SK-N-SH (cell line): ENCODE results near the gene KRT13. TPM values are rescaled to one million over a fixed set of nuclear protein-coding genes. Genes with fewer than 3 reads are reported as not detected.

ENCODE experiments used
- CTCF ChIA-PET: fragments of 300-600, 350-600 bp; formaldehyde crosslinking; extraction: SDS; loops from one replicate; lab custom pipeline; 2021; lab: Yijun Ruan, JAX
- POLR2A ChIA-PET: fragments of 350-600 bp; sonication (Branson Sonifier 250); formaldehyde crosslinking; extraction: SDS; loops from one replicate; lab custom pipeline; 2020; ENCODE audit warnings: antibody characterized with exemption, inconsistent platforms; lab: Yijun Ruan, JAX
- DNase-seq: peaks from one replicate; pipeline ENCODE4 v3.0.0; 2012
- H2AFZ ChIP-seq: fragments of 200-600 bp; sonication (generic); 2 replicates; pipeline ENCODE4 v1.8.1; 2016; ENCODE audit warnings: antibody characterized with exemption, mild to moderate bottlenecking, low read depth
- H3F3A ChIP-seq: fragments of 200-600 bp; sonication (generic); replicated peaks from 2 replicates; pipeline ENCODE3; 2016; ENCODE audit warnings: antibody characterized with exemption, mild to moderate bottlenecking; ENCODE audit not compliant: insufficient read depth
- H3K27ac ChIP-seq, 2 experiments: fragments of 200-500 bp in 1 of 2; fragments of 200-600 bp in 1 of 2; sonication (Bioruptor generic) in 1 of 2; sonication (generic), shearing (Covaris generic) in 1 of 2; 2 replicates each; pipeline versions ENCODE4 v1.5.1 to v1.6.1; 2014 to 2016; ENCODE audit warnings: low read depth in 2 of 2, inconsistent platforms in 1 of 2, low read length in 1 of 2, mild to moderate bottlenecking in 1 of 2, mixed read lengths in 1 of 2
- H3K27me3 ChIP-seq: fragments of 200-600 bp; sonication (generic), shearing (Covaris generic); 2 replicates; pipeline ENCODE4 v1.6.1; 2016; ENCODE audit warnings: mixed run types; ENCODE audit not compliant: insufficient read depth
- H3K36me3 ChIP-seq, 2 experiments: fragments of 200-500 bp in 1 of 2; fragments of 200-600 bp in 1 of 2; sonication (Bioruptor generic) in 1 of 2; sonication (generic) in 1 of 2; replicated peaks in 1 of 2; 2 replicates each; pipeline versions ENCODE3 to v1.5.1; 2014 to 2016; ENCODE audit warnings: low read length in 1 of 2, mild to moderate bottlenecking in 1 of 2; ENCODE audit not compliant: insufficient read depth in 2 of 2, control insufficient read depth in 1 of 2
- H3K4me1 ChIP-seq, 2 experiments: fragments of 200-500 bp in 1 of 2; fragments of 200-600 bp in 1 of 2; sonication (Bioruptor generic) in 1 of 2; sonication (generic), shearing (Covaris generic) in 1 of 2; 2 replicates each; pipeline versions ENCODE4 v1.5.1 to v1.6.1; 2014 to 2016; ENCODE audit warnings: low read depth in 1 of 2, low read length in 1 of 2, mixed run types in 1 of 2; ENCODE audit not compliant: insufficient read depth in 2 of 2, control insufficient read depth in 1 of 2
- H3K4me2 ChIP-seq: fragments of 200-600 bp; sonication (generic), shearing (Covaris generic); 2 replicates; pipeline ENCODE4 v1.6.1; 2017; ENCODE audit warnings: mixed run types
- H3K4me3 ChIP-seq, 2 experiments: fragments of 200-500 bp in 1 of 2; fragments of 200-600 bp in 1 of 2; sonication (Bioruptor generic) in 1 of 2; sonication (generic), shearing (Covaris generic) in 1 of 2; 2 replicates each; pipeline versions ENCODE4 v1.5.1 to v1.8.1; 2014 to 2016; ENCODE audit warnings: low read depth in 2 of 2, inconsistent platforms in 1 of 2, low read length in 1 of 2, mild to moderate bottlenecking in 1 of 2, mixed read lengths in 1 of 2, moderate library complexity in 1 of 2
- H3K79me2 ChIP-seq: fragments of 200-600 bp; sonication (generic); 2 replicates; pipeline ENCODE4 v1.8.1; 2017; ENCODE audit warnings: mild to moderate bottlenecking; ENCODE audit not compliant: insufficient read depth
- H3K9ac ChIP-seq: fragments of 200-600 bp; sonication (generic); 2 replicates; pipeline ENCODE4 v1.6.1; 2017; ENCODE audit warnings: mixed run types
- H3K9me2 ChIP-seq: fragments of 200-600 bp; sonication (generic); 2 replicates; pipeline ENCODE4 v1.6.1; 2017; ENCODE audit warnings: mixed run types
- H3K9me3 ChIP-seq: fragments of 200-600 bp; sonication (generic); 2 replicates; pipeline ENCODE4 v1.6.1; 2017; ENCODE audit warnings: mixed run types, mild to moderate bottlenecking, moderate library complexity
- H4K20me1 ChIP-seq: fragments of 200-600 bp; sonication (generic); 2 replicates; pipeline ENCODE4 v1.6.1; 2017; ENCODE audit warnings: mild to moderate bottlenecking, mixed run types; ENCODE audit not compliant: insufficient read depth
- EP300 ChIP-seq, 2 experiments: IDR thresholded peaks; 2 replicates each; pipeline versions ENCODE4 v1.4.0 to v1.6.1; 2012; ENCODE audit warnings: borderline replicate concordance in 1 of 2, low read depth in 1 of 2, low read length in 1 of 2
- EZH2phosphoT487 ChIP-seq: fragments of 200-600 bp; sonication (generic); IDR thresholded peaks from 2 replicates; pipeline ENCODE4 v1.6.1; 2017; ENCODE audit warnings: low read depth, mixed run types, mild to moderate bottlenecking, antibody characterized with exemption, moderate library complexity, borderline replicate concordance
- FOSL2 ChIP-seq: IDR thresholded peaks from 2 replicates; pipeline ENCODE4 v1.4.0; 2012; ENCODE audit warnings: low read depth, mild to moderate bottlenecking, moderate library complexity, borderline replicate concordance
- FOXJ3 ChIP-seq: sonication (generic); formaldehyde crosslinking; IDR thresholded peaks from 2 replicates; pipeline ENCODE4 v1.5.1; 2020; ENCODE audit warnings: mild to moderate bottlenecking, missing genetic modification reagents
- FOXM1 ChIP-seq: IDR thresholded peaks from 2 replicates; pipeline ENCODE4 v1.4.0; 2012; ENCODE audit warnings: low read depth, mild to moderate bottlenecking
- JUND ChIP-seq: IDR thresholded peaks from 2 replicates; pipeline ENCODE4 v1.4.0; 2012
- MEF2A ChIP-seq: IDR thresholded peaks from 2 replicates; pipeline ENCODE4 v1.4.0; 2012; ENCODE audit warnings: low read depth, borderline replicate concordance
- MXI1 ChIP-seq: IDR thresholded peaks from 2 replicates; pipeline ENCODE4 v1.6.1; 2012; ENCODE audit warnings: mild to moderate bottlenecking, low read depth, low read length, improper control_type of control experiment
- NFIC ChIP-seq: IDR thresholded peaks from 2 replicates; pipeline ENCODE4 v1.4.0; 2012; ENCODE audit warnings: borderline replicate concordance
- PBX3 ChIP-seq: IDR thresholded peaks from 2 replicates; pipeline ENCODE4; 2012
- RCOR1 ChIP-seq: fragments of 150-350 bp; IDR thresholded peaks from 2 replicates; pipeline ENCODE4 v1.6.1; 2017; ENCODE audit warnings: antibody characterized with exemption, low read length
- RFX5 ChIP-seq: IDR thresholded peaks from 2 replicates; pipeline ENCODE4 v1.6.1; 2012; ENCODE audit warnings: mild to moderate bottlenecking, improper control_type of control experiment, low read length
- RXRA ChIP-seq: IDR thresholded peaks from 2 replicates; pipeline ENCODE4 v1.4.0; 2012; ENCODE audit warnings: low read depth, mild to moderate bottlenecking, borderline replicate concordance
- SIN3A ChIP-seq: IDR thresholded peaks from 2 replicates; pipeline ENCODE4 v1.6.1; 2012; ENCODE audit warnings: low read depth, mild to moderate bottlenecking, low read length, moderate library complexity, borderline replicate concordance
- SMC3 ChIP-seq: IDR thresholded peaks from 2 replicates; pipeline ENCODE4 v1.6.1; 2012; ENCODE audit warnings: low read depth, low read length, improper control_type of control experiment
- TAF1 ChIP-seq: IDR thresholded peaks from 2 replicates; pipeline ENCODE4 v1.6.1; 2012; ENCODE audit warnings: low read depth, mild to moderate bottlenecking, low read length, moderate library complexity, borderline replicate concordance
- TEAD4 ChIP-seq: IDR thresholded peaks from 2 replicates; pipeline ENCODE4 v1.4.0; 2012; ENCODE audit warnings: mild to moderate bottlenecking, borderline replicate concordance; ENCODE audit not compliant: insufficient read depth
- YY1 ChIP-seq: IDR thresholded peaks from 2 replicates; pipeline ENCODE4 v1.4.0; 2012; ENCODE audit warnings: low read depth, mild to moderate bottlenecking
- ZBTB33 ChIP-seq: IDR thresholded peaks from 2 replicates; pipeline ENCODE4 v1.4.0; 2012; ENCODE audit warnings: low read depth, borderline replicate concordance
- WGBS: methylation state at CpG from one replicate; pipeline ENCODE4 v1.1.6; 2017; ENCODE audit warnings: low lambda C conversion rate; 5-methylcytosine and 5-hydroxymethylcytosine counted together
- polyA plus RNA-seq, 3 experiments: library from polyadenylated mRNA; depleted of rRNA; stranded (reverse); fragments of >200 nt; gene quantifications; 2 replicates each; pipeline ENCODE4 v1.2.3, GENCODE V29; 2012

Gene KRT13
- polyA plus RNA-seq, 1 of the 3 experiments (the other 2 are of a cell fraction) = 0.39 TPM

- Histone ChIP-seq H4K20me1 (no peaks in the 10 kb centered on the region), H3K9me2 (no peaks in the 10 kb centered on the region), H3K4me2 (no peak overlapping the region), H3F3A (peaks cover 29% of the 10 kb centered on the region), H3K9me3 (no peaks in the 10 kb centered on the region), H3K79me2 (no peaks in the 10 kb centered on the region), H3K36me3 (no peaks in the 10 kb centered on the region), H3K4me1 (peaks cover 17 to 41% of the 10 kb centered on the region in 2 experiments; a peak in 3 of 4 replicates), H3K27ac (no peak overlapping the region), H3K9ac (no peak overlapping the region), H3K27me3 (no peaks in the 10 kb centered on the region), H3K4me3 (no peak overlapping the region), H2AFZ (no peak overlapping the region)
- WGBS = 89% methylated on average over 10 of the region's 10 CpGs
- ChIA-PET POLR2A (interaction anchor here (1.3 kb wide), 1 partner anchor 11 kb away, joined by 6 read pairs; no protein-coding TSS in a partner anchor), CTCF (interaction anchor here (0.6 to 25.5 kb wide), 12 partner anchors 8 to 1567 kb away, joined by 3 to 646 read pairs (median 4); partner anchors contain the start of gene KRT15)
- TF ChIP-seq FOXM1 (no peak), RCOR1 (no peak), MXI1 (no peak), SIN3A (no peak), EZH2phosphoT487 (no peak), YY1 (no peak), FOSL2 (no peak), TAF1 (no peak), NFIC (no peak), JUND (no peak), TEAD4 (no peak), PBX3 (no peak)
- no peak for DNase-seq
Observed at GRCh38 chr17:41540921-41541625, 35.7 kb upstream of the KRT13 start.

GRCh38 chr17:41539979-41540701, 34.7 kb upstream of the KRT13 start:
- Histone ChIP-seq H3K27me3 (no peaks in the 10 kb centered on the region), H2AFZ (no peak overlapping the region), H3K79me2 (no peaks in the 10 kb centered on the region), H3K4me3 (no peak overlapping the region), H4K20me1 (no peaks in the 10 kb centered on the region), H3K9me3 (no peaks in the 10 kb centered on the region), H3K9ac (no peak overlapping the region), H3K36me3 (no peaks in the 10 kb centered on the region), H3K9me2 (no peaks in the 10 kb centered on the region), H3F3A (peaks cover 29% of the 10 kb centered on the region), H3K4me1 (peaks cover 17 to 46% of the 10 kb centered on the region in 2 experiments; a peak in 3 of 4 replicates), H3K4me2 (no peak overlapping the region), H3K27ac (0 out of 4 replicates have a peak overlapping the region, but pooled peaks have one; percentile 0 to 77)
- 83% methylated on average over 6 of the region's 7 CpGs for WGBS
- ChIA-PET POLR2A (interaction anchor here (0.7 to 1.3 kb wide), 2 partner anchors 10 to 18 kb away, joined by 6 read pairs; no protein-coding TSS in a partner anchor), CTCF (interaction anchor here (0.6 to 25.5 kb wide), 7 partner anchors 9 to 837 kb away, joined by 3 to 646 read pairs (median 15); partner anchors contain the start of gene KRT24)
- peak; percentile 24 for DNase-seq
- TF ChIP-seq FOXJ3 (CRISPR knock-in tag) (no peak), ZBTB33 (no peak), MXI1 (no peak), FOSL2 (no peak), EP300 (IDR thresholded peaks at IDR 0.05; ENCODE audit: borderline replicate concordance in 1 of 2, low read depth in 1 of 2, low read length in 1 of 2) (no peak), RXRA (no peak), SMC3 (no peak), RFX5 (no peak), MEF2A (no peak)
